Measurements from ENCODE around the gene LAMC3.

Gene LAMC3

GRCh38 chr9:131126059-131126426 lies 117.1 kb downstream of the LAMC3 start:
- H3K4me3 ChIP-seq (ENCODE audit: low read depth, low read length) = peak overlapping the region; percentile 100
- TF ChIP-seq MYC (IDR thresholded peaks at IDR 0.05; ENCODE audit: low read depth, low read length) (no peak), POLR2A (IDR thresholded peaks at IDR 0.05; ENCODE audit: extremely low read depth, insufficient read length) (no peak)
- DNase-seq (ENCODE audit: low read depth) = no peak

- TF ChIP-seq, protein P1, sequence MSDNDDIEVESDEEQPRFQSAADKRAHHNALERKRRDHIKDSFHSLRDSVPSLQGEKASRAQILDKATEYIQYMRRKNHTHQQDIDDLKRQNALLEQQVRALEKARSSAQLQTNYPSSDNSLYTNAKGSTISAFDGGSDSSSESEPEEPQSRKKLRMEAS (IDR thresholded peaks at IDR 0.05; ENCODE audit: low read depth, low read length) = no peak
- TF ChIP-seq CTCF (IDR thresholded peaks at IDR 0.05; ENCODE audit: low read depth, low read length) = no peak
- TF ChIP-seq POLR2A (IDR thresholded peaks at IDR 0.05; ENCODE audit: extremely low read depth, insufficient read length) = no peak
- TF ChIP-seq MYC (IDR thresholded peaks at IDR 0.05; ENCODE audit: low read depth, low read length) = no peak
- H3K4me3 ChIP-seq (ENCODE audit: low read depth, low read length) = no peak overlapping the region
- DNase-seq (ENCODE audit: low read depth) = no peak
These were observed 120.2 kb downstream of the LAMC3 start for GRCh38 chr9:131129183-131129582.

- TF ChIP-seq MYC (IDR thresholded peaks at IDR 0.05; ENCODE audit: low read depth, low read length) = no peak
- no peak for DNase-seq (ENCODE audit: low read depth)
- no peak overlapping the region for H3K4me3 ChIP-seq (ENCODE audit: low read depth, low read length)
These were observed 129.7 kb downstream of the LAMC3 start for GRCh38 chr9:131138676-131139075.

DNA sequence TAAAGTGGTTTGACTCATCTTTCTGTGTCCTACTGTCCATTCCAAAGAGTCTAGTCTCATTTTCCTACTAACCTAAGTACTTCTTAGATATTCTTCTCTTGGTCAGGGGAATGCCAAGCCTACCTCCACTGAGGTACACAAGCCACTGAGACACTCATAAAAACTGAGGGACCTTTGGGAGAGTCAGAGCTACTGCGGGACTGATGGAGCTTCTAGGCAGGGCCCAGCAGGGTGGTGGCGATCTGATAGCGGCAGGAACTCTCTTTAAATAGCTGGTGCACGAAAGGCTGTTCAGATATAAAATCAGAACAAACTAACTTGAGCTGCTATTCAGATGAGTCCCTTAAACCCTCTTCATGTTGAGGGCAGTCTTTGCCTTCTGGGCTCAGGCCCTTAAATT lies 131.1 kb downstream of the LAMC3 start:
- H3K4me3 ChIP-seq (ENCODE audit: low read depth, low read length) = no peak overlapping the region
- no peak for DNase-seq (ENCODE audit: low read depth)
- TF ChIP-seq MYC (IDR thresholded peaks at IDR 0.05; ENCODE audit: low read depth, low read length) = no peak
- TF ChIP-seq, protein P1 (IDR thresholded peaks at IDR 0.05; ENCODE audit: low read depth, low read length) = no peak
- TF ChIP-seq POLR2A (IDR thresholded peaks at IDR 0.05; ENCODE audit: extremely low read depth, insufficient read length) = no peak
- no peak for TF ChIP-seq CTCF (IDR thresholded peaks at IDR 0.05; ENCODE audit: low read depth, low read length)

GRCh38 chr9:131140550-131140949 lies 131.6 kb downstream of the LAMC3 start:
- no peak overlapping the region for H3K4me3 ChIP-seq (ENCODE audit: low read depth, low read length)
- DNase-seq (ENCODE audit: low read depth) = no peak
- TF ChIP-seq, protein P1 (IDR thresholded peaks at IDR 0.05; ENCODE audit: low read depth, low read length) = no peak
- TF ChIP-seq POLR2A (IDR thresholded peaks at IDR 0.05; ENCODE audit: extremely low read depth, insufficient read length) (no peak), MYC (IDR thresholded peaks at IDR 0.05; ENCODE audit: low read depth, low read length) (no peak), CTCF (IDR thresholded peaks at IDR 0.05; ENCODE audit: low read depth, low read length) (no peak)

DNA sequence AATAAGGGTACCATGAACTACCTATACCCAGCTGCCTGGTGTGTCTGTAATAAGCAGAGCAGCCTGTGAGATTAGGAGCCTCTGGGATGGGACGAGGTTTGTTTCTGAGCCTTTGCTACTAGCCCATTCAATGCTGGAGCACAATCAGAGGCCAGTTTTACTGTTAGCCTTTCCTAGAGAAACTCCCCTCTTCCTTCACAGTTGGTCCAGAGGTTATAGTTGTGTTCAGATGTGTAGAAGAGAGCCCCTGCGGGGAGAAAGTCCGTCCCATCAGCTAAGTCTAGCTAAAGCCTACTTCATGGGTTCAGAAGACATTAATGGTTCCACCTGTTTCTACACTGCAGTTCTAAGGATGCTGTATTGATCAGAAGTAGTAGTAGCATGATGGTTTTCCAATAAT lies 133.2 kb downstream of the LAMC3 start:
- DNase-seq (ENCODE audit: low read depth) = no peak
- no peak for TF ChIP-seq POLR2A (IDR thresholded peaks at IDR 0.05; ENCODE audit: extremely low read depth, insufficient read length)
- TF ChIP-seq, protein P1 (IDR thresholded peaks at IDR 0.05; ENCODE audit: low read depth, low read length) = no peak
- no peak for TF ChIP-seq MYC (IDR thresholded peaks at IDR 0.05; ENCODE audit: low read depth, low read length)
- no peak overlapping the region for H3K4me3 ChIP-seq (ENCODE audit: low read depth, low read length)
